ENCODE data around the gene COA4. TPM values are rescaled to one million over a fixed set of nuclear protein-coding genes. Genes with fewer than 3 reads are reported as not detected.
"Not testable (repeated sequence)": the region's sequence is repeated elsewhere in the genome, so short reads cannot be mapped to it uniquely, and the experiment has no call there.

COA4 gene
- 38.2 TPM for total RNA-seq

- peak; percentile 93 for DNase-seq
Measured at GRCh38 chr11:73876424-73877310, at the start of gene COA4, which contains the start of gene PAAF1. Gene COA4, minus strand, starts transcription at chr11:73876846. Its CDS starts 3,468 bp downstream, at chr11:73873378. Gene PAAF1, plus strand, starts transcription at chr11:73876999. Its CDS starts 23 bp downstream, at chr11:73877022.

GRCh38 chr11:73921180-73921579 lies 44.5 kb upstream of the COA4 start:
- DNase-seq, result no peak

- DNase-seq, result no peak
Measured at GRCh38 chr11:73916435-73916834, 39.8 kb upstream of the COA4 start.

DNA sequence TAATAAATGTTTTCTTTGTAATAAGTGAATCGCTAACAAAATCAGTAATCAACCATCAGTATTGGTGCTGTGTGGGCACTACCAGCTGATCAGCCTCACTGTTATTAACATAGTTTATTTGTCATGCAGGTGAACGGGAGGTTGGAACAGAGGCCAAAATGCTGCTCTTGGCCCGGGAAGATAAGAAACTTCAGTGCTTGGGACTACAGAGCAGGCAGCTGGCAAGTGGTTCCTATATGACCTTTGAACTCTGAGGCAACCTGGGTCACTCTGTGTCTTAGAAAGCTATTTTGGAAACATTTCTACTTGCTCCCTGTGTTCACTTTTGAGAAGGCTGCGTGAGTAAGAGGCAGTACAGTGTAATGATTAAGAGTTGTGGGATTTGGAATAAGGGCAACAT lies 37.6 kb upstream of the COA4 start:
- DNase-seq, result no peak

- no peak for DNase-seq
Measured at GRCh38 chr11:73913472-73913871, 36.8 kb upstream of the COA4 start.

- no peak for DNase-seq
Measured at GRCh38 chr11:73912026-73912425, 35.4 kb upstream of the COA4 start.

- no peak for DNase-seq
Measured at GRCh38 chr11:73907191-73907590, 30.5 kb upstream of the COA4 start.

- no peak for DNase-seq
Measured at GRCh38 chr11:73902303-73902702, 25.7 kb upstream of the COA4 start.

GRCh38 chr11:73894725-73895335 lies 18.2 kb upstream of the COA4 start:
- DNase-seq, result no peak

- DNase-seq, result no peak
Measured at GRCh38 chr11:73893041-73893440, 16.4 kb upstream of the COA4 start.

GRCh38 chr11:73889536-73889935 lies 12.9 kb upstream of the COA4 start:
- DNase-seq, result no peak

DNA sequence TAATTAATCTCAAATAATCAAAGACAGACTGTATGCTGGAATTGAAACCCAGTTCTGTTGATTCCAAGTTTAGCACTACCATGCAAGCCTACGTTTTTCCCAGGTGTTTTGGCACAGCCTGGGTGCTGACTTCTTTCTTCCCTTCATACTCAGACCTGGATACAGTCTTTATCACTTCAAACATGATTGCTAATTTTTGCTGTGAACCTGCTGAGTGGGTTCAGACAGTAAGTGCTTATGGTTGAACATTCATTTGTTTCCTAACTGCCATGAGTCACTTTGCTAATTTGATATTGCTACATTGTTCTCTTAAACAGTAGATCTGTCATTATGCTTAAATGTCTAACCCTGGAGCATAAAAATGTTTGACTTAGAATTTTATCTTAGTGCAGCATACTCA lies 12.4 kb upstream of the COA4 start:
- no peak for DNase-seq

DNA sequence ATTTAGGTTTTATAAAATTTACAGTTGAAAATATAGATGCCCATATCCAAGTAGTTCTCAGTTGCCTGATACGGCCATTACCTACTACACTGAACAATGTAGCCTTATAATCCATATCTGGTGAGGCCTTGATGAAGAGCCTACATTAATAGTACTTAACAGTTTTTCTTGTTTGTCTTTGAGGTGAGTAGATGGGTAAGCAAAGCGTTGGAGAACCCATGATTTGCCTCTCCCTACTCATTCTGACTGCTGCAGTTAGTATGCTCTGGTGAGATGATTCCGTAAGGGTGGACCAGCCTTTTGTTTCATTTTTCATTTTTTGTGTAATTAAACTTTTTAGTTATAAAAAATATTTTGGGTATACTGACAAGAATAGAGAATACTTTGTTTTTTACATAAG lies 11.6 kb upstream of the COA4 start:
- DNase-seq, result no peak

GRCh38 chr11:73883856-73884255 lies 7.2 kb upstream of the COA4 start:
- no peak for DNase-seq

- DNase-seq, result not testable (repeated sequence)
Measured at GRCh38 chr11:73880449-73880848, 3.8 kb upstream of the COA4 start.

GRCh38 chr11:73878771-73879170 lies 2.1 kb upstream of the COA4 start:
- no peak for DNase-seq

- DNase-seq, result no peak
Measured at GRCh38 chr11:73875840-73876239, 806 bp downstream of the COA4 start.

DNA sequence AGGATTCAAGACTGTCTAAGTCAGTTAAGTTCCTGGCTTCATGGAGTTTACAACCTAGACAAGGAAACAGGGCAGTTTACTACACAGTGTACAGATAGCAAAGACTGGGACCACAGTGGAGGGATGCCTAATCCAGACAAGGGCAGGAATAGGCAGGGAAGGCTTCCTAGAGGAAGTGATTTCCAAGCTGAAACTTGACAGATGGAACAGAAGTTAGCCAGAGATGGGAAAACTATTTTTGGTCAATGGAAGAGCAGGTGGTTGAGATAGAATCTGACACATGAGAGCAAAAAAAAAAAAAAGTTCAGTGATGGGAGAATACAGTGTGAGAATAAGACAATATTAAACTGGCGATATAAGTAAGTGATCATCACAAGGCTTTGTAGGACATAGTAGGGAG lies 1.3 kb downstream of the COA4 start:
- DNase-seq, result no peak

DNA sequence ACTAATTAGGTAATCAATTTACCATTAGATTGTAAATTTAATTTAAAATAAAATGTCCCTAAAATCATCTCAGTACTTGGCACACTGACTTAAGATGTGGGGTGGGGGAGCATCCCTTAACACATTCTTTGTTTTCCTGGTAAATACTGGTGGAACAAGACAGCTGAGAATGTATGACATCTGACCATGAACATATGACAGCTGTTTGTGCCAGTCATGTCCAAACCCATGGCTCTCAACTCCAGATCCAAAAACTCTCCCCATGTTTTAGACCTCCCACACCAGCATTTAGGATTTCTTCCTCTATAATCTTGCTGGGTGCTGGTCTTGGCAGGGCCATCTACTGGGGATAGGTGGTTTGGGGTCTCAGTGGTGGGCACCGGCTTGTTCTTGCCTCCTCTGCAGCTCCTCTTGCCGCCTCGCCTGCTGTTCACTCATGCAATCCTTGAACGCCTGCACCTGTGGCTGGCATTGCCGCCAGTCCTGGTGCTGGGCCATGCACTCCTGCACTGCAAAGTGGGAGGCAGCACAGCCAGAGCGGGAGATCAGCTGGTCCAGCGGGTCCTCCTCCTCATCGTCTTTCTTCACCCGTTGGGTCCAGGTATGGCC lies 3.8 kb downstream of the COA4 start:
- DNase-seq, result no peak

DNA sequence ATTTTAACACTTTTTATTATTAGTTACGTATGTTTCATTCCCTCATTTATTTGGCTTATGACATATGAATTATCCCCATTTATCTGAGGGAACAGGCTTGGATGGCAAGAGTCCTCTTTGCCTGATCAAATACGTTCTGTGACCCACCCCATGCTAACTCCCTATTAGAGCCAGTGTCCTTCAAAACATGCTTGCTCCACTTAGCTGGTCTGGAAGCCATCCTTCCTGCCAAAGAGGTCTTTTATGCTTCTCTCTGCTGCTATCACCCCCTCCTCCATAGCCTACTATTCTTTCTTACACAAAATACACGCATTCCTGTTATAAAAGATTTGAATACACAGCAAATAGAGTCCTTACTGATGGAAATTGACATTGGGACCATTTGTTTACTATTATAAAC lies 6.4 kb downstream of the COA4 start:
- no peak for DNase-seq

- DNase-seq, result no peak
Measured at GRCh38 chr11:73869332-73869949, 7.2 kb downstream of the COA4 start.

DNA sequence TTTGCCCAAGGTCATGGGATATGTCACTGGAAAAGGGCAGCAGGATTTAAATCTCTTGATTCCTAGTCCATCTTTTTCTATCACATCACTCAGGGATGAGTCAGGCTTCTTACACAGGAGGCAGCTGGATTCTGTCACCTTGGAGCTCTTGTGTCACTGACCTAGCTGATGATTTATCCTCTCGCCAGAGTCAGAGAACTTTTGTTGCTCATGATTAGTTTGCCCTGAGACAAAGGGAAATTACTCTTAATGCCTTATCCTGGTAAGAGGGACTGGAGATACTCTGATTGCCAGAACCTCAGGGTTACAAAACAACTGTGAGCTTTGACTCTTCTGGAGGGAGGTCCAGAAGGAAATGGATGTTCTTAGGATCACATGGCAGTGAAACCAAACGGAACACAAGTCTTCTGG lies 10.1 kb downstream of the COA4 start:
- no peak for DNase-seq

DNA sequence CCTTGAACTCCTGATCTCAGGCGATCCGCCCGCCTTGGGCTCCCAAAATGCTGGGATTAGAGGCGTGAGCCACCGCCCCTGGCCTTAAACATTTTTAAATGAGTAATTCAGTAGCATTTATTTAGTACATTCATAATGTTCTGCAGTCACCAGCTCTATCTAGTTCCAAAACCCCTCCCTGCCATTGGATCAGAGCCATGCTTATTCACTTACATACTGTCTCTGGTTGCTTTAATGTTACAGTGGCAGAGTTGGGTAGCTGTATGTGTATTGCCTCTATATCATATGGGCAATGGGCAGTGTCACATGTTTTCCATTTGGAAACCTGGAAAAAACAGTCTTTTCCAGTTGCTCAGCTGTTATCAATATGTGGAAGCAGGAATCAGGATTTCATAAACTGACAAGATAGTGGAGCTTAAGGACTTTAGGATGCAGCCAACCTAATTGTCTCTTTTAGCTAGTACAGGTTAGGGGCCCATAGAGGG lies 10.5 kb downstream of the COA4 start:
- DNase-seq, result no peak
